GM19452 (cell line): ENCODE data around the gene IL1RAP.

ENCODE experiments used
- ATAC-seq: cut with Tn5 transposase; IDR thresholded peaks from one replicate; pipeline ENCODE4 v1.9.1; 2021; ENCODE audit not compliant: unreplicated experiment

IL1RAP gene

GRCh38 chr3:190541008-190541407 is 27.1 kb downstream of the IL1RAP start:
- ATAC-seq, result no peak

DNA sequence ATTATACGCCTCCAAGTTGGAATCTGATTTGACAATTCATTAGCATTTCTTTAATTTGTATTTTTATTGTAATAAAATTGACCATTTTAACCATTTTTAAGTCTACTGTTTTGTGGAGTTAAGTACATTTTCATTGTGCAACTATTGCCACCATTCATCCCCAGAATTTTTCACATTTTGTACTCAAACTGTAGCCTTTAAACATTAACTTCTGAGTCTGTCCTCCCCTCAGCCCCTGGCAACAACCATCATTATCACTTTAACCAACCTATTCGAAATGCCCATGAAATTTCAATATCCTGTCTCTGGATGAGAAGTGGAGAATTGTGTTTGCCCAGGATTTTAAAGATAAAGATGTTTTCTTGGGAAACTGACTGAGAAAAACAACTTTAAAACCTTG is 27.7 kb downstream of the IL1RAP start:
- no peak for ATAC-seq

GRCh38 chr3:190542846-190543245 is 29.0 kb downstream of the IL1RAP start:
- no peak for ATAC-seq

DNA sequence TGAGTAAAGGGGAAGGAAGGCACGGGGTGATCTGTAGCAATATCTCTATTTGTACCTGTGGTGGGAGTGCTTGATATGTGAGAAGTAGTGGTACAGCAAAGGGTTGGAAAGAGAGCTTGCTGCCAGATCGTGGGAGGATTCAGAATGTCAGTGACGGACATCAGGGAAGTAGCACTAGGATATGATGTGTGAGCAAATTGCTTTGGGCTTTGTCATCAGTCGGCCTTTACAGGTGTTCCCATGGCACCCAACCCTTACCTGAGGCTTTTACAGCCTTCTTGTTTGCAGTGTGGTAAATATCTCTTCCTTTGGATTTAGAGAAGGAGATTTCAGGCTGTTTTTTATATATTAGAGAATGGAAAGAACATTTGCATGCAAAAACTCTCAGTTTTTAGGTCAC is 29.8 kb downstream of the IL1RAP start:
- no peak for ATAC-seq

DNA sequence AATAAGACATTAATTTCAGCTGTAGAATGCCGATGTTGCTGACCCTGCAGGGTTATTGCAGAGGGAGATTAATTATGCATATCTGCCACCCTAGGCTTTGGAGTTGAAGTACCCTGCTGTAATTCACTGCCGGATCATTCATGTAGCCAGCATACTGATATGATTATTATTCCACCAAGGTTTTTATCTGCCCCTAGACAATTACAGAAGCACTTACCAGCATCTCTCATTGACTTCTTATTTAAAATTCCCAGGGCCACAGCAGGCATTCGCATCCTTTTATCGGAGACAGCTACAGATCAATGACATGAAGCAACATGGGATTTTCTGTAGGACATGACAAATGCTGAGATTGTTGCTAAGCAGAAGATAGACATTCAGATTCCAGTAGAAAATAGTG is 31.3 kb downstream of the IL1RAP start:
- ATAC-seq, result no peak

DNA sequence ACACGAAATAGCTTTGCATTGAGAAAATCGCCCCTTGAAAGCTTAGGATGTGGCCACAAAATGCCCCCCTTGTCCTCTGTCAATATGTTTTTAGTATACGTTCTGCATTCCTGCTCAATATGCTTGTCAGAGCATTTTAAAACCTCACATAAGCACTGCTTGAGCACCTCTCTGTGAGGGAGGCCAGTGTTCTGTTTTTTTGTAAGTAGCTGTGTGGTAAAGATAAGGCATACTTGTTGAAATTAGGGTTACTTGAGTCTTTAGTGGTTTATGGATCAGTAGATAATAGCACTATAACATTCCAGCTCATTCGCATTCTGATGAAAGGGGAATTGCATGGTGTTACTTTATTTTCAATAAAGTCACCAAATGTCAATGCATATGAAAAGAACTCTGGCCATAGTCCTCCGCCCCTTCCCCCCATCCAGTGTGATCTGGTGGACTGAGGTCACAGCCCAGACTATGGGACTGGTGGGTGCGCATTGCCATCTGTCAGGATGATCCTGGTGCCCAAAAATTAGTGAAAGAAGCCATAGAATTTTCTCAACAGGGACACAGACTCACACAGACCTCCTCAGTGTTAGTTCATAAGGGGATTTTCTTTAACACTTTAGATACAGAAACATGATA is 33.1 kb downstream of the IL1RAP start:
- ATAC-seq, result no peak

- ATAC-seq, result no peak
Measured at GRCh38 chr3:190548031-190548656, 34.3 kb downstream of the IL1RAP start.

DNA sequence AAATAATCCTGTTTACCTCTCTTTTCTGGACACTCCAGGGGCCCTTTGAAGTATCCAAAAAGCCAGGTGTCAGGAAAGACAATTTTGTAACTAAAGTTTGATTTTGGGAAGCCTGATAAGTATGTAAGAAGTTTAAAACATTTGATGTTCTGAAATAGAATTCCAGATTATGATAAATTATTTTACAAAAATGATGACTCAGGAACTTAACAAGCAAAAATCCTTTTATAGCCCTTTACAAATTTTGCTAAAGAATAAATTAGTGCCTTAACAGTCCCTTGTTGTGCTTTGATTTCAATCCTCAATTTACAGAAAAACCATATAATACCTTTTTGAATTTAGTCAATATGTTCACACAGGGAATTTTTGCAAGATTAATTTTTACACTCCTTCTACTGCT is 38.1 kb downstream of the IL1RAP start:
- ATAC-seq, result no peak

- no peak for ATAC-seq
Measured at GRCh38 chr3:190552969-190553759, 39.3 kb downstream of the IL1RAP start.

- ATAC-seq, result no peak
Measured at GRCh38 chr3:190554197-190554596, 40.3 kb downstream of the IL1RAP start.

DNA sequence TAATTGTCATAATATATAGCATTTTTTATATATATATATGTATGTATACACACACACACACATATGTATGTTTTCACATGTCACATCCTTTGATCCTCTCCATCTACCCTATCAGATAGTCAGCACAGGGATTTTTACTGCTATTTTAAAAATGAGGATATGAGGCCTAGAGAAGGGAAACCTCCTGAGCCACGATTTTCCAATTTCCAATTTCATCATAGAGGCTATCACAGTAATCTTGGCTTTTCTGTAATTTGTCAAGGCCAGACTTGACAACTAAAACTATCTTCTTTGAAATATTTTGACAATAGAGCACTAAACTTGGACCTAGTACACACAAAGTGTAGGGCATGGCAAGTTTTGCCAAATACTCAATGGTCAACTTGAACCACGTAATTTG is 42.5 kb downstream of the IL1RAP start:
- no peak for ATAC-seq

- ATAC-seq, result no peak
Measured at GRCh38 chr3:190557296-190557695, 43.4 kb downstream of the IL1RAP start.

GRCh38 chr3:190558316-190558715 is 44.4 kb downstream of the IL1RAP start:
- ATAC-seq, result no peak

DNA sequence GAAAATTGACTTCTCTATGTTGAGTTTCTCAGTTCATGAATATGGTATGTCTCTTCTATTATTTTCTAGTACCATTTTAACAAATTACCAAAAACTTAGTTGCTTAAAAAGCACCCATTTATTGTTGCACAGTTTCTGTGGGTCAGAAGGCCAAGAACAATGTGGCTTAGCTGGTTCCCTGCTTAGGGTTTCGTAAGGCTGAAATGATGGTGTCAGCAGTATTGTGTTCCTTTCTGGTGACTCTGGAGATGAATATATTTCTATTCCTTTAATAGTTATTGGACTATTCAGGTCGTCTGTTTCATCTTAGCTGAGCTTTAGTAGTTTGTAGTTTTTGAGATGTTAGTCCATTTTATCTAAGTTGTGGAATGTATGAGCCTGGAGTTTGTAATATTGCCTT is 44.9 kb downstream of the IL1RAP start:
- no peak for ATAC-seq

- ATAC-seq, result no peak
Measured at GRCh38 chr3:190560013-190560895, 46.4 kb downstream of the IL1RAP start.

GRCh38 chr3:190562866-190563510 is 49.1 kb downstream of the IL1RAP start:
- ATAC-seq, result no peak

DNA sequence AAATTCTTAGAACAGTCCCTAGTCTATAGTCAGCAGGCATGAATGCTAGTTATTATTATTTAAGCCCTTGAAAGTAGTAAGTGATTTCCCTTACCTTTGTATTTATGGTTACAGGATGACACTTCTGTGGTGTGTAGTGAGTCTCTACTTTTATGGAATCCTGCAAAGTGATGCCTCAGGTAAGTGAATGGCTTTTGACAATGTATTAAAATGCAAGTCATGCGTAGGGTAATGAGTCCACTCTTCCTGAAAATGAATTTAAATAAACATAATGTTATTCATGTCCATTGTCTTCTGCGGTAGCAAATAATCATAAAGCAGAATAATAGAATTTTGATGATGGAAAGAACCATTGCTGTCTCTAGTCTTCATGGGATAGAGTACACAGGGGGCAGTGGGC is 50.3 kb downstream of the IL1RAP start:
- ATAC-seq, result no peak

DNA sequence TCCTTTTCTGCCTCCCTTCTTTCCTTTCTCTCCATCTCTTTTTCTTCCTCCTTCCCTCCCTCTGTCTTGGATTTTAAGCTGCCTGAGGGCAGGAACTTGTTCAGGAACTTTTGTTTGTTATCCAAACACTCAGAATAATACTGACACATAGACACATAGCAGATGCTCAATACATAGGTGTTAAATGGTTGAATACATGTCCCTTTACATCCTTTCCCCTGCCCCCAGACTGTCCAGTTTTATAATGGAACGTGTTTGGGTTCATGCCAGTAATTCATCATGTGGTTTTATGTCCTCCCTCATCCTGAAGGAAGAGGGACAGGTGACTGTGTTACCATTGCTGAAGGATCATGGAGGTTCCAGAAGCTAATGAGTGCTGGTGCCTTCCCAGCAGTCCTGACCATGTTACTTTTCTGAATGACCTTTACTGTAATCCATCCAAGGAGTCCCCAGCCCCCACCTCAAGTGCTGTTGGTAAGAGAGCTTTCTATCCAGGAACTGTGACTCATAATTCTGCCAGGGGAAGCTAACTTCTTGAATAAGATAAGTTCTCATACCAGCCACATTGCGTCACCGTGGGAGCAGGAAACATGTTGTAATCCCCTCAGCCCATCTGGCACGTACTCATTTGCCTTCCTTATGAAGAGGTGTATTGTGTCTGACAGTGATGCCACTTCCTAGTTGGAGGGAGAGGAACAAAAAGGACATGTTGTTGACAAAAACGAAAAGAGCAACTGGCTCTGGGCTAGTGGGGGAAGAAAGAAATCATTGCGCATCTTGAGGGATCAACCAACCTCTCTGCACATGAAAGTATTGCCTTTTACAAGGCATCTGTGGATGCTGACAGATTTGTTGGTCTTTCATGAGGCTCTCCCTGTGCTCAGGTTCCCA is 52.4 kb downstream of the IL1RAP start:
- ATAC-seq, result no peak

- no peak for ATAC-seq
Measured at GRCh38 chr3:190568036-190568435, 54.2 kb downstream of the IL1RAP start.

- ATAC-seq, result no peak
Measured at GRCh38 chr3:190574473-190574872, 60.6 kb downstream of the IL1RAP start.
